GM23338 (cell line): Measurements from ENCODE around the gene KIF21A.

Source experiments
- CREB1 ChIP-seq: fragments of 250-450 bp; sonication (Bioruptor Pico); IDR thresholded peaks from 2 replicates; pipeline ENCODE4 v1.5.0; 2020; ENCODE audit warnings: low read depth, mild to moderate bottlenecking, moderate library complexity
- EZH2 ChIP-seq: fragments of 200-600 bp; sonication (generic); IDR thresholded peaks from one replicate; pipeline ENCODE4 v1.8.0; 2017; ENCODE audit warnings: antibody characterized with exemption, mild to moderate bottlenecking, low read depth; ENCODE audit not compliant: unreplicated experiment
- EZH2phosphoT487 ChIP-seq: fragments of 200-600 bp; sonication (generic); IDR thresholded peaks from one replicate; pipeline ENCODE4 v1.8.1; 2018; ENCODE audit warnings: antibody characterized with exemption; ENCODE audit not compliant: unreplicated experiment
- JUNB ChIP-seq: IDR thresholded peaks from one replicate; pipeline ENCODE4 v1.6.1; 2016; ENCODE audit warnings: antibody characterized with exemption; ENCODE audit not compliant: unreplicated experiment
- NANOG ChIP-seq: IDR thresholded peaks from 2 replicates; pipeline ENCODE4 v1.6.1; 2016; ENCODE audit warnings: antibody characterized with exemption, borderline replicate concordance
- POLR2AphosphoS5 ChIP-seq: IDR thresholded peaks from 2 replicates; pipeline ENCODE4 v1.6.1; 2016; ENCODE audit warnings: antibody characterized with exemption, low read depth
- ZNF114 ChIP-seq: fragments of 250-450 bp; sonication (Bioruptor Pico); IDR thresholded peaks from 2 replicates; pipeline ENCODE4 v1.5.0; 2020; ENCODE audit warnings: mild to moderate bottlenecking, moderate library complexity
- ZNF331 ChIP-seq: fragments of 250-450 bp; sonication (Bioruptor Pico); IDR thresholded peaks from 2 replicates; pipeline ENCODE4 v1.5.0; 2020; ENCODE audit warnings: low read depth, mild to moderate bottlenecking, moderate library complexity
- TF ChIP-seq, protein P1 (sequence below): IDR thresholded peaks from one replicate; pipeline ENCODE4 v1.6.1; 2018; ENCODE audit warnings: antibody characterized with exemption; ENCODE audit not compliant: unreplicated experiment
- TF ChIP-seq, protein P2 (sequence below), 2 experiments: fragments of 200-600 bp in 1 of 2; sonication (generic) in 1 of 2; conservative IDR thresholded peaks; 2 replicates each; pipeline versions ENCODE4 v1.5.1 to v1.6.1; 2016 to 2017; ENCODE audit warnings: antibody characterized with exemption in 2 of 2, low read depth in 2 of 2, mild to moderate bottlenecking in 2 of 2, moderate library complexity in 1 of 2
- TF ChIP-seq, protein P3 (sequence below): IDR thresholded peaks from 2 replicates; pipeline ENCODE4 v1.6.1; 2016; ENCODE audit warnings: antibody characterized with exemption
- TF ChIP-seq, protein P4 (sequence below): fragments of 250-450 bp; sonication (Bioruptor Pico); IDR thresholded peaks from 2 replicates; pipeline ENCODE4 v1.5.0; 2020; ENCODE audit warnings: mild to moderate bottlenecking, moderate library complexity

DNA sequence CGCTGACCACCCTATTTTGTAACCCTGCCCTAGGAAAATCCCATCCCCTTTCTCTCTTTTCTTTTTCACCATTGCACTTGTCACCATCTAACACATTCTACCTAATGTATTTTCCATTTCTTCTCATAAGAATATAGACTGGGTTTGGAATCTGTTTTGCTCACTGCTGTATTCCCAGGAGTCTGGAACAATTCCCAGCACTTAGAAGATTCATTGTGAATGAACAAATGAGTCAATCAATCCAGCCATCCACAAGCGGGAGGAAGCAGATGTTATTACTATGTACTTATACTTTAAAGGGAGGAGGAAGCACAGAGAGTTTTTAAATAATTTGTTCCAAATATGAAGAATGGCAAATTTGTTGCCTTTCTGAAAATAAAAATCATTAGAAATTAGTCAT lies 142.1 kb downstream of the KIF21A start:
- TF ChIP-seq, protein P1, sequence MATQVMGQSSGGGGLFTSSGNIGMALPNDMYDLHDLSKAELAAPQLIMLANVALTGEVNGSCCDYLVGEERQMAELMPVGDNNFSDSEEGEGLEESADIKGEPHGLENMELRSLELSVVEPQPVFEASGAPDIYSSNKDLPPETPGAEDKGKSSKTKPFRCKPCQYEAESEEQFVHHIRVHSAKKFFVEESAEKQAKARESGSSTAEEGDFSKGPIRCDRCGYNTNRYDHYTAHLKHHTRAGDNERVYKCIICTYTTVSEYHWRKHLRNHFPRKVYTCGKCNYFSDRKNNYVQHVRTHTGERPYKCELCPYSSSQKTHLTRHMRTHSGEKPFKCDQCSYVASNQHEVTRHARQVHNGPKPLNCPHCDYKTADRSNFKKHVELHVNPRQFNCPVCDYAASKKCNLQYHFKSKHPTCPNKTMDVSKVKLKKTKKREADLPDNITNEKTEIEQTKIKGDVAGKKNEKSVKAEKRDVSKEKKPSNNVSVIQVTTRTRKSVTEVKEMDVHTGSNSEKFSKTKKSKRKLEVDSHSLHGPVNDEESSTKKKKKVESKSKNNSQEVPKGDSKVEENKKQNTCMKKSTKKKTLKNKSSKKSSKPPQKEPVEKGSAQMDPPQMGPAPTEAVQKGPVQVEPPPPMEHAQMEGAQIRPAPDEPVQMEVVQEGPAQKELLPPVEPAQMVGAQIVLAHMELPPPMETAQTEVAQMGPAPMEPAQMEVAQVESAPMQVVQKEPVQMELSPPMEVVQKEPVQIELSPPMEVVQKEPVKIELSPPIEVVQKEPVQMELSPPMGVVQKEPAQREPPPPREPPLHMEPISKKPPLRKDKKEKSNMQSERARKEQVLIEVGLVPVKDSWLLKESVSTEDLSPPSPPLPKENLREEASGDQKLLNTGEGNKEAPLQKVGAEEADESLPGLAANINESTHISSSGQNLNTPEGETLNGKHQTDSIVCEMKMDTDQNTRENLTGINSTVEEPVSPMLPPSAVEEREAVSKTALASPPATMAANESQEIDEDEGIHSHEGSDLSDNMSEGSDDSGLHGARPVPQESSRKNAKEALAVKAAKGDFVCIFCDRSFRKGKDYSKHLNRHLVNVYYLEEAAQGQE, result no peak
- TF ChIP-seq, protein P2, sequence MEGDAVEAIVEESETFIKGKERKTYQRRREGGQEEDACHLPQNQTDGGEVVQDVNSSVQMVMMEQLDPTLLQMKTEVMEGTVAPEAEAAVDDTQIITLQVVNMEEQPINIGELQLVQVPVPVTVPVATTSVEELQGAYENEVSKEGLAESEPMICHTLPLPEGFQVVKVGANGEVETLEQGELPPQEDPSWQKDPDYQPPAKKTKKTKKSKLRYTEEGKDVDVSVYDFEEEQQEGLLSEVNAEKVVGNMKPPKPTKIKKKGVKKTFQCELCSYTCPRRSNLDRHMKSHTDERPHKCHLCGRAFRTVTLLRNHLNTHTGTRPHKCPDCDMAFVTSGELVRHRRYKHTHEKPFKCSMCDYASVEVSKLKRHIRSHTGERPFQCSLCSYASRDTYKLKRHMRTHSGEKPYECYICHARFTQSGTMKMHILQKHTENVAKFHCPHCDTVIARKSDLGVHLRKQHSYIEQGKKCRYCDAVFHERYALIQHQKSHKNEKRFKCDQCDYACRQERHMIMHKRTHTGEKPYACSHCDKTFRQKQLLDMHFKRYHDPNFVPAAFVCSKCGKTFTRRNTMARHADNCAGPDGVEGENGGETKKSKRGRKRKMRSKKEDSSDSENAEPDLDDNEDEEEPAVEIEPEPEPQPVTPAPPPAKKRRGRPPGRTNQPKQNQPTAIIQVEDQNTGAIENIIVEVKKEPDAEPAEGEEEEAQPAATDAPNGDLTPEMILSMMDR (conservative IDR thresholded peaks at IDR 0.05; ENCODE audit: low read depth in 2 of 2), result no peak
- TF ChIP-seq POLR2AphosphoS5 (no peak), JUNB (no peak), EZH2 (no peak), NANOG (no peak), CREB1 (no peak), ZNF114 (CRISPR knock-in tag) (no peak), EZH2phosphoT487 (no peak), ZNF331 (CRISPR knock-in tag) (no peak)
- TF ChIP-seq, protein P3, sequence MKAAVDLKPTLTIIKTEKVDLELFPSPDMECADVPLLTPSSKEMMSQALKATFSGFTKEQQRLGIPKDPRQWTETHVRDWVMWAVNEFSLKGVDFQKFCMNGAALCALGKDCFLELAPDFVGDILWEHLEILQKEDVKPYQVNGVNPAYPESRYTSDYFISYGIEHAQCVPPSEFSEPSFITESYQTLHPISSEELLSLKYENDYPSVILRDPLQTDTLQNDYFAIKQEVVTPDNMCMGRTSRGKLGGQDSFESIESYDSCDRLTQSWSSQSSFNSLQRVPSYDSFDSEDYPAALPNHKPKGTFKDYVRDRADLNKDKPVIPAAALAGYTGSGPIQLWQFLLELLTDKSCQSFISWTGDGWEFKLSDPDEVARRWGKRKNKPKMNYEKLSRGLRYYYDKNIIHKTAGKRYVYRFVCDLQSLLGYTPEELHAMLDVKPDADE, result no peak
- TF ChIP-seq, protein P4, sequence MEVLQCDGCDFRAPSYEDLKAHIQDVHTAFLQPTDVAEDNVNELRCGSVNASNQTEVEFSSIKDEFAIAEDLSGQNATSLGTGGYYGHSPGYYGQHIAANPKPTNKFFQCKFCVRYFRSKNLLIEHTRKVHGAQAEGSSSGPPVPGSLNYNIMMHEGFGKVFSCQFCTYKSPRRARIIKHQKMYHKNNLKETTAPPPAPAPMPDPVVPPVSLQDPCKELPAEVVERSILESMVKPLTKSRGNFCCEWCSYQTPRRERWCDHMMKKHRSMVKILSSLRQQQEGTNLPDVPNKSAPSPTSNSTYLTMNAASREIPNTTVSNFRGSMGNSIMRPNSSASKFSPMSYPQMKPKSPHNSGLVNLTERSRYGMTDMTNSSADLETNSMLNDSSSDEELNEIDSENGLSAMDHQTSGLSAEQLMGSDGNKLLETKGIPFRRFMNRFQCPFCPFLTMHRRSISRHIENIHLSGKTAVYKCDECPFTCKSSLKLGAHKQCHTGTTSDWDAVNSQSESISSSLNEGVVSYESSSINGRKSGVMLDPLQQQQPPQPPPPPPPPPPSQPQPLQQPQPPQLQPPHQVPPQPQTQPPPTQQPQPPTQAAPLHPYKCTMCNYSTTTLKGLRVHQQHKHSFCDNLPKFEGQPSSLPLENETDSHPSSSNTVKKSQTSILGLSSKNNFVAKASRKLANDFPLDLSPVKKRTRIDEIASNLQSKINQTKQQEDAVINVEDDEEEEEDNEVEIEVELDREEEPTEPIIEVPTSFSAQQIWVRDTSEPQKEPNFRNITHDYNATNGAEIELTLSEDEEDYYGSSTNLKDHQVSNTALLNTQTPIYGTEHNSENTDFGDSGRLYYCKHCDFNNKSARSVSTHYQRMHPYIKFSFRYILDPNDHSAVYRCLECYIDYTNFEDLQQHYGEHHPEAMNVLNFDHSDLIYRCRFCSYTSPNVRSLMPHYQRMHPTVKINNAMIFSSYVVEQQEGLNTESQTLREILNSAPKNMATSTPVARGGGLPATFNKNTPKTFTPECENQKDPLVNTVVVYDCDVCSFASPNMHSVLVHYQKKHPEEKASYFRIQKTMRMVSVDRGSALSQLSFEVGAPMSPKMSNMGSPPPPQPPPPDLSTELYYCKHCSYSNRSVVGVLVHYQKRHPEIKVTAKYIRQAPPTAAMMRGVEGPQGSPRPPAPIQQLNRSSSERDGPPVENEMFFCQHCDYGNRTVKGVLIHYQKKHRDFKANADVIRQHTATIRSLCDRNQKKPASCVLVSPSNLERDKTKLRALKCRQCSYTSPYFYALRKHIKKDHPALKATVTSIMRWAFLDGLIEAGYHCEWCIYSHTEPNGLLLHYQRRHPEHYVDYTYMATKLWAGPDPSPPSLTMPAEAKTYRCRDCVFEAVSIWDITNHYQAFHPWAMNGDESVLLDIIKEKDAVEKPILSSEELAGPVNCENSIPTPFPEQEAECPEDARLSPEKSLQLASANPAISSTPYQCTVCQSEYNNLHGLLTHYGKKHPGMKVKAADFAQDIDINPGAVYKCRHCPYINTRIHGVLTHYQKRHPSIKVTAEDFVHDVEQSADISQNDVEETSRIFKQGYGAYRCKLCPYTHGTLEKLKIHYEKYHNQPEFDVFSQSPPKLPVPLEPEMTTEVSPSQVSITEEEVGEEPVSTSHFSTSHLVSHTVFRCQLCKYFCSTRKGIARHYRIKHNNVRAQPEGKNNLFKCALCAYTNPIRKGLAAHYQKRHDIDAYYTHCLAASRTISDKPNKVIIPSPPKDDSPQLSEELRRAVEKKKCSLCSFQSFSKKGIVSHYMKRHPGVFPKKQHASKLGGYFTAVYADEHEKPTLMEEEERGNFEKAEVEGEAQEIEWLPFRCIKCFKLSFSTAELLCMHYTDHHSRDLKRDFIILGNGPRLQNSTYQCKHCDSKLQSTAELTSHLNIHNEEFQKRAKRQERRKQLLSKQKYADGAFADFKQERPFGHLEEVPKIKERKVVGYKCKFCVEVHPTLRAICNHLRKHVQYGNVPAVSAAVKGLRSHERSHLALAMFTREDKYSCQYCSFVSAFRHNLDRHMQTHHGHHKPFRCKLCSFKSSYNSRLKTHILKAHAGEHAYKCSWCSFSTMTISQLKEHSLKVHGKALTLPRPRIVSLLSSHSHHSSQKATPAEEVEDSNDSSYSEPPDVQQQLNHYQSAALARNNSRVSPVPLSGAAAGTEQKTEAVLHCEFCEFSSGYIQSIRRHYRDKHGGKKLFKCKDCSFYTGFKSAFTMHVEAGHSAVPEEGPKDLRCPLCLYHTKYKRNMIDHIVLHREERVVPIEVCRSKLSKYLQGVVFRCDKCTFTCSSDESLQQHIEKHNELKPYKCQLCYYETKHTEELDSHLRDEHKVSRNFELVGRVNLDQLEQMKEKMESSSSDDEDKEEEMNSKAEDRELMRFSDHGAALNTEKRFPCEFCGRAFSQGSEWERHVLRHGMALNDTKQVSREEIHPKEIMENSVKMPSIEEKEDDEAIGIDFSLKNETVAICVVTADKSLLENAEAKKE (CRISPR knock-in tag), result no peak
